Measurements from ENCODE around the gene ZDHHC24. TPM values are rescaled to one million over a fixed set of nuclear protein-coding genes. Genes with fewer than 3 reads are reported as not detected.
A peak's percentile ranks its signal among the peaks of the same experiment; 100 is the strongest.

ZDHHC24 gene
- total and polyA plus RNA-seq, 2 donors from 2014 or later, result 13.2 to 18.7 TPM

GRCh38 chr11:66493130-66493529 lies 52.7 kb downstream of the ZDHHC24 start:
- H3K9ac ChIP-seq (ENCODE audit: low read length in 3 of 3), result no peak overlapping the region
- H3K36me3 ChIP-seq (ENCODE audit: control insufficient read depth in 2 of 3, insufficient read depth in 3 of 3, low read length in 3 of 3), result peaks cover 0 to 3% (median 0%) of the 10 kb centered on the region in 3 donors
- H3K27me3 ChIP-seq (ENCODE audit: control insufficient read depth, insufficient read depth, low read length), result no peaks in the 10 kb centered on the region
- peak overlapping the region in 2 of 3 donors; percentile 42 to 43 for H3K4me3 ChIP-seq (ENCODE audit: low read length in 3 of 3)
- TF ChIP-seq CTCF (IDR thresholded peaks at IDR 0.05; ENCODE audit: borderline replicate concordance, extremely low read depth, insufficient read depth), result no peak
- FAIRE-seq, result no peak
- no peaks in the 10 kb centered on the region for H3K9me3 ChIP-seq (ENCODE audit: control insufficient read depth in 2 of 3, insufficient read depth in 1 of 3, low read length in 3 of 3)
- no peak overlapping the region for H3K27ac ChIP-seq (ENCODE audit: low read depth in 2 of 2, low read length in 2 of 2)
- DNase-seq, result no peak
- peaks cover 0 to 8% (median 0%) of the 10 kb centered on the region in 3 donors for H3K4me1 ChIP-seq (ENCODE audit: control insufficient read depth in 2 of 3, insufficient read depth in 2 of 3, low read depth in 1 of 3, low read length in 3 of 3)
- intact Hi-C loops (cut with DNase I), result no loop called here

GRCh38 chr11:66492161-66492865 lies 53.5 kb downstream of the ZDHHC24 start:
- FAIRE-seq (no peak), DNase-seq (no peak)
- no peaks in the 10 kb centered on the region for H3K9me3 ChIP-seq (ENCODE audit: control insufficient read depth in 2 of 3, insufficient read depth in 1 of 3, low read length in 3 of 3)
- peaks cover 0 to 8% (median 0%) of the 10 kb centered on the region in 3 donors for H3K4me1 ChIP-seq (ENCODE audit: control insufficient read depth in 2 of 3, insufficient read depth in 2 of 3, low read depth in 1 of 3, low read length in 3 of 3)
- no peaks in the 10 kb centered on the region for H3K27me3 ChIP-seq (ENCODE audit: control insufficient read depth, insufficient read depth, low read length)
- H3K27ac ChIP-seq (ENCODE audit: low read depth in 2 of 2, low read length in 2 of 2), result no peak overlapping the region
- H3K36me3 ChIP-seq (ENCODE audit: control insufficient read depth in 2 of 3, insufficient read depth in 3 of 3, low read length in 3 of 3), result peaks cover 0 to 8% (median 0%) of the 10 kb centered on the region in 3 donors
- peak overlapping the region in 2 of 3 donors; percentile 42 to 43 for H3K4me3 ChIP-seq (ENCODE audit: low read length in 3 of 3)
- intact Hi-C loops (cut with DNase I), result no loop called here
- TF ChIP-seq CTCF (IDR thresholded peaks at IDR 0.05; ENCODE audit: borderline replicate concordance, extremely low read depth, insufficient read depth), result no peak
- no peak overlapping the region for H3K9ac ChIP-seq (ENCODE audit: low read length in 3 of 3)

- H3K9me3 ChIP-seq (ENCODE audit: control insufficient read depth in 2 of 3, insufficient read depth in 1 of 3, low read length in 3 of 3), result no peaks in the 10 kb centered on the region
- intact Hi-C loops (cut with DNase I), result no loop called here
- H3K36me3 ChIP-seq (ENCODE audit: control insufficient read depth in 2 of 3, insufficient read depth in 3 of 3, low read length in 3 of 3), result peaks cover 0 to 8% (median 2%) of the 10 kb centered on the region in 3 donors
- peak overlapping the region in 1 of 3 donors; percentile 43 for H3K4me3 ChIP-seq (ENCODE audit: low read length in 3 of 3)
- no peak overlapping the region for H3K27ac ChIP-seq (ENCODE audit: low read depth in 2 of 2, low read length in 2 of 2)
- H3K27me3 ChIP-seq (ENCODE audit: control insufficient read depth, insufficient read depth, low read length), result no peaks in the 10 kb centered on the region
- H3K4me1 ChIP-seq (ENCODE audit: control insufficient read depth in 2 of 3, insufficient read depth in 2 of 3, low read depth in 1 of 3, low read length in 3 of 3), result peaks cover 0 to 8% (median 0%) of the 10 kb centered on the region in 3 donors
- DNase-seq (no peak), FAIRE-seq (no peak)
- TF ChIP-seq CTCF (IDR thresholded peaks at IDR 0.05; ENCODE audit: borderline replicate concordance, extremely low read depth, insufficient read depth), result no peak
- no peak overlapping the region for H3K9ac ChIP-seq (ENCODE audit: low read length in 3 of 3)
Measured at GRCh38 chr11:66491315-66491935, 54.4 kb downstream of the ZDHHC24 start.

Data from kidney (tissue), 14 donors.